Panc1 (cell line): Measurements from ENCODE around the gene DDX17.

Source experiments
- POLR2AphosphoS5 ChIP-seq: IDR thresholded peaks from 2 replicates; pipeline ENCODE4 v1.6.1; 2012; ENCODE audit warnings: mild to moderate bottlenecking, low read depth, low read length, moderate library complexity
- SIN3A ChIP-seq: IDR thresholded peaks from 2 replicates; pipeline ENCODE4 v1.6.1; 2012; ENCODE audit warnings: low read depth, mild to moderate bottlenecking, low read length, moderate library complexity, borderline replicate concordance; ENCODE audit not compliant: insufficient read depth
- TF ChIP-seq, protein P1 (sequence below): fragments of 450-650 bp; IDR thresholded peaks from 2 replicates; pipeline ENCODE4 v1.5.1; 2017; ENCODE audit warnings: mild to moderate bottlenecking
- TF ChIP-seq, protein P2 (sequence below), 2 experiments: IDR thresholded peaks; 2 replicates each; pipeline ENCODE4 v1.6.1; 2011 to 2012; ENCODE audit warnings: low read depth in 2 of 2, control low read depth in 1 of 2, low read length in 1 of 2, mild to moderate bottlenecking in 1 of 2, moderate library complexity in 1 of 2; ENCODE audit not compliant: insufficient read depth in 1 of 2

DNA sequence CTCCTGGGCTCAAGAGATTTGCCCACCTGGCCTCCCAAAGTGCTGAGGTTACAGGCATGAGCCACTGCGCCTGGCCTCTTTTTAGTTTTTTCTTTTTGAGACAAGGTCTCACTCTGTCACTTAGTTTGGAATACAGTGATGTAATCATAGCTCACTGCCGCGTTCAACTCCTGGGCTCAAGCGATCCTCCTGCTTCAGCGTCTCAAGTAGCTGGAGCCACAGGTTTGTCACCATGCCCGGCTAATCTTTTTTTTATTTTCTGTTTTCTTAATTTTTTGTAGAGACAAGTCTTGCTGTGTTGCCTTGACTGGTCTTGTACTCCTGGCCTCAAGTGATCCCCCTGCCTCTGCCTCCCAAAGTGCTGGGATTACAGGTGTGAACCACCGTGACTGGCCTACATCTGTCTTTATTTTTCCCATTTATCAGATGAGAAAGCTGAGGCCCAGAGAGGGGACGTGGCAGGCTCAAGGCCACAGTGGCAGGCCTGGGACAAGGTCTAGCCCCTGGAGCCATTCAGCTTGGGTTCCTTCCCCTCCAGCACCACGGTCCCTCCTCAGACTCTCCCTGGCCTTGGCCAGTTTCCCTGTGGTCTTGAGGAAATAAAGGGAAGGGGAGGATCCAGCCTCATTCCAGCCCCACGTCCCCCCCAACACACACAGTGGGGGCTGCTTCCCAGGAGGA lies 41.0 kb downstream of the DDX17 start:
- TF ChIP-seq, protein P1, sequence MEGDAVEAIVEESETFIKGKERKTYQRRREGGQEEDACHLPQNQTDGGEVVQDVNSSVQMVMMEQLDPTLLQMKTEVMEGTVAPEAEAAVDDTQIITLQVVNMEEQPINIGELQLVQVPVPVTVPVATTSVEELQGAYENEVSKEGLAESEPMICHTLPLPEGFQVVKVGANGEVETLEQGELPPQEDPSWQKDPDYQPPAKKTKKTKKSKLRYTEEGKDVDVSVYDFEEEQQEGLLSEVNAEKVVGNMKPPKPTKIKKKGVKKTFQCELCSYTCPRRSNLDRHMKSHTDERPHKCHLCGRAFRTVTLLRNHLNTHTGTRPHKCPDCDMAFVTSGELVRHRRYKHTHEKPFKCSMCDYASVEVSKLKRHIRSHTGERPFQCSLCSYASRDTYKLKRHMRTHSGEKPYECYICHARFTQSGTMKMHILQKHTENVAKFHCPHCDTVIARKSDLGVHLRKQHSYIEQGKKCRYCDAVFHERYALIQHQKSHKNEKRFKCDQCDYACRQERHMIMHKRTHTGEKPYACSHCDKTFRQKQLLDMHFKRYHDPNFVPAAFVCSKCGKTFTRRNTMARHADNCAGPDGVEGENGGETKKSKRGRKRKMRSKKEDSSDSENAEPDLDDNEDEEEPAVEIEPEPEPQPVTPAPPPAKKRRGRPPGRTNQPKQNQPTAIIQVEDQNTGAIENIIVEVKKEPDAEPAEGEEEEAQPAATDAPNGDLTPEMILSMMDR, result no peak
- TF ChIP-seq, protein P2, sequence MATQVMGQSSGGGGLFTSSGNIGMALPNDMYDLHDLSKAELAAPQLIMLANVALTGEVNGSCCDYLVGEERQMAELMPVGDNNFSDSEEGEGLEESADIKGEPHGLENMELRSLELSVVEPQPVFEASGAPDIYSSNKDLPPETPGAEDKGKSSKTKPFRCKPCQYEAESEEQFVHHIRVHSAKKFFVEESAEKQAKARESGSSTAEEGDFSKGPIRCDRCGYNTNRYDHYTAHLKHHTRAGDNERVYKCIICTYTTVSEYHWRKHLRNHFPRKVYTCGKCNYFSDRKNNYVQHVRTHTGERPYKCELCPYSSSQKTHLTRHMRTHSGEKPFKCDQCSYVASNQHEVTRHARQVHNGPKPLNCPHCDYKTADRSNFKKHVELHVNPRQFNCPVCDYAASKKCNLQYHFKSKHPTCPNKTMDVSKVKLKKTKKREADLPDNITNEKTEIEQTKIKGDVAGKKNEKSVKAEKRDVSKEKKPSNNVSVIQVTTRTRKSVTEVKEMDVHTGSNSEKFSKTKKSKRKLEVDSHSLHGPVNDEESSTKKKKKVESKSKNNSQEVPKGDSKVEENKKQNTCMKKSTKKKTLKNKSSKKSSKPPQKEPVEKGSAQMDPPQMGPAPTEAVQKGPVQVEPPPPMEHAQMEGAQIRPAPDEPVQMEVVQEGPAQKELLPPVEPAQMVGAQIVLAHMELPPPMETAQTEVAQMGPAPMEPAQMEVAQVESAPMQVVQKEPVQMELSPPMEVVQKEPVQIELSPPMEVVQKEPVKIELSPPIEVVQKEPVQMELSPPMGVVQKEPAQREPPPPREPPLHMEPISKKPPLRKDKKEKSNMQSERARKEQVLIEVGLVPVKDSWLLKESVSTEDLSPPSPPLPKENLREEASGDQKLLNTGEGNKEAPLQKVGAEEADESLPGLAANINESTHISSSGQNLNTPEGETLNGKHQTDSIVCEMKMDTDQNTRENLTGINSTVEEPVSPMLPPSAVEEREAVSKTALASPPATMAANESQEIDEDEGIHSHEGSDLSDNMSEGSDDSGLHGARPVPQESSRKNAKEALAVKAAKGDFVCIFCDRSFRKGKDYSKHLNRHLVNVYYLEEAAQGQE (IDR thresholded peaks at IDR 0.05; ENCODE audit: insufficient read depth in 1 of 2, low read depth in 2 of 2, low read length in 1 of 2), result no peak
- no peak for TF ChIP-seq POLR2AphosphoS5
- no peak for TF ChIP-seq SIN3A
